Osteoblast (primary cell): ENCODE data around the gene TM4SF18. TPM values are rescaled to one million over a fixed set of nuclear protein-coding genes. Genes with fewer than 3 reads are reported as not detected.
A peak's percentile ranks its signal among the peaks of the same experiment; 100 is the strongest.
"Not testable (repeated sequence)": the region's sequence is repeated elsewhere in the genome, so short reads cannot be mapped to it uniquely, and the experiment has no call there.

Experiments used
- DNase-seq: peaks from one replicate; pipeline ENCODE4 v3.0.0; 2011; ENCODE audit warnings: low spot score, mixed read lengths; ENCODE audit not compliant: insufficient read length; ENCODE audit errors: missing footprints
- H2AFZ ChIP-seq: 2 replicates; pipeline ENCODE4 v1.6.0; 2011; ENCODE audit warnings: mild to moderate bottlenecking, low read length
- H3K27ac ChIP-seq: 2 replicates; pipeline ENCODE4 v1.5.1; 2011; ENCODE audit warnings: mild to moderate bottlenecking, low read depth, low read length, moderate library complexity
- H3K27me3 ChIP-seq: 2 replicates; pipeline ENCODE4 v1.6.0; 2012; ENCODE audit warnings: mild to moderate bottlenecking, control low read depth, inconsistent platforms, low read length, moderate library complexity; ENCODE audit not compliant: insufficient read depth
- H3K36me3 ChIP-seq: 2 replicates; pipeline ENCODE4 v1.5.1; 2011; ENCODE audit warnings: mild to moderate bottlenecking, low read length, control low read depth, moderate library complexity; ENCODE audit not compliant: insufficient read depth
- H3K4me1 ChIP-seq: 2 replicates; pipeline ENCODE4 v1.5.1; 2011; ENCODE audit warnings: mild to moderate bottlenecking, low read length, control low read depth, moderate library complexity; ENCODE audit not compliant: insufficient read depth
- H3K4me2 ChIP-seq: 2 replicates; pipeline ENCODE4 v1.6.0; 2011; ENCODE audit warnings: mild to moderate bottlenecking, low read length; ENCODE audit not compliant: insufficient read depth
- H3K4me3 ChIP-seq: fragments of 200-600 bp; sonication (generic); 3 replicates; pipeline ENCODE4 v1.5.1; 2012; ENCODE audit warnings: mild to moderate bottlenecking, low read length, inconsistent platforms; ENCODE audit not compliant: insufficient read depth
- H3K79me2 ChIP-seq: 2 replicates; pipeline ENCODE4 v1.6.0; 2012; ENCODE audit warnings: mild to moderate bottlenecking, low read length, control low read depth, inconsistent platforms; ENCODE audit not compliant: insufficient read depth
- H3K9me3 ChIP-seq: 2 replicates; pipeline ENCODE4 v1.5.1; 2011; ENCODE audit warnings: low read depth, low read length, control low read depth
- H4K20me1 ChIP-seq: 2 replicates; pipeline ENCODE4 v1.6.0; 2012; ENCODE audit warnings: mild to moderate bottlenecking, low read length, control low read depth; ENCODE audit not compliant: insufficient read depth
- CTCF ChIP-seq: IDR thresholded peaks from 2 replicates; pipeline ENCODE4 v1.5.1; 2011; ENCODE audit warnings: mild to moderate bottlenecking, low read depth, low read length, moderate library complexity; ENCODE audit errors: extremely low read depth
- total RNA-seq: library from RNA; depleted of rRNA; stranded (reverse); fragments of >200 nt; gene quantifications from 2 replicates; pipeline ENCODE4 v1.2.3, GENCODE V29; 2012

Gene TM4SF18
- total RNA-seq, result 0.29 TPM in 1 of 2 replicates, not detected in the other

- Histone ChIP-seq H3K27ac (no peak within 1 kb of the TSS), H3K4me3 (no peak within 1 kb of the TSS), H4K20me1 (no peaks in the 10 kb centered on the region), H3K9me3 (no peaks in the 10 kb centered on the region), H3K36me3 (no peaks in the 10 kb centered on the region), H2AFZ (peak within 1 kb of the TSS; percentile 36), H3K79me2 (no peaks in the 10 kb centered on the region), H3K4me1 (peaks cover 16% of the 10 kb centered on the region), H3K4me2 (peak within 1 kb of the TSS; percentile 15), H3K27me3 (no peaks in the 10 kb centered on the region)
- no peak for DNase-seq
- TF ChIP-seq CTCF, result no peak
Observed at GRCh38 chr3:149333176-149333859, at the start of gene TM4SF18. TSS of gene TM4SF18 (minus strand) at chr3:149333636. CDS start at chr3:149333382, 254 bp downstream.

- Histone ChIP-seq H3K36me3 (no peaks in the 10 kb centered on the region), H3K79me2 (peaks cover 3% of the 10 kb centered on the region), H3K4me3 (no peak overlapping the region), H4K20me1 (no peaks in the 10 kb centered on the region), H3K27ac (peak overlapping the region; percentile 94), H3K4me2 (peak overlapping the region; percentile 54), H3K9me3 (no peaks in the 10 kb centered on the region), H2AFZ (no peak overlapping the region), H3K4me1 (peaks cover 59% of the 10 kb centered on the region), H3K27me3 (no peaks in the 10 kb centered on the region)
- no peak for TF ChIP-seq CTCF
- no peak for DNase-seq
Observed at GRCh38 chr3:149382518-149382917, 49.1 kb upstream of the TM4SF18 start.

GRCh38 chr3:149382101-149382467 is 48.6 kb upstream of the TM4SF18 start:
- H3K9me3 ChIP-seq, result no peaks in the 10 kb centered on the region
- peak; percentile 96 for DNase-seq
- no peaks in the 10 kb centered on the region for H3K27me3 ChIP-seq
- H3K27ac ChIP-seq, result peak overlapping the region; percentile 94
- H3K4me3 ChIP-seq, result no peak overlapping the region
- H3K79me2 ChIP-seq, result peaks cover 5% of the 10 kb centered on the region
- peaks cover 55% of the 10 kb centered on the region for H3K4me1 ChIP-seq
- no peaks in the 10 kb centered on the region for H3K36me3 ChIP-seq
- no peak overlapping the region for H2AFZ ChIP-seq
- no peaks in the 10 kb centered on the region for H4K20me1 ChIP-seq
- TF ChIP-seq CTCF, result no peak
- H3K4me2 ChIP-seq, result peak overlapping the region; percentile 54

- H3K27ac ChIP-seq, result peak overlapping the region; percentile 94
- no peak overlapping the region for H2AFZ ChIP-seq
- no peak overlapping the region for H3K4me3 ChIP-seq
- peaks cover 11% of the 10 kb centered on the region for H3K79me2 ChIP-seq
- no peaks in the 10 kb centered on the region for H4K20me1 ChIP-seq
- no peaks in the 10 kb centered on the region for H3K36me3 ChIP-seq
- peaks cover 50% of the 10 kb centered on the region for H3K4me1 ChIP-seq
- H3K27me3 ChIP-seq, result no peaks in the 10 kb centered on the region
- no peak for TF ChIP-seq CTCF
- no peaks in the 10 kb centered on the region for H3K9me3 ChIP-seq
- DNase-seq, result no peak
- H3K4me2 ChIP-seq, result peak overlapping the region; percentile 54
Observed at GRCh38 chr3:149381173-149382100, 48.0 kb upstream of the TM4SF18 start.

GRCh38 chr3:149380220-149380619 is 46.8 kb upstream of the TM4SF18 start:
- not testable (repeated sequence) for H3K27ac ChIP-seq, H3K4me2 ChIP-seq, H3K27me3 ChIP-seq, H3K36me3 ChIP-seq, H2AFZ ChIP-seq, H4K20me1 ChIP-seq, H3K9me3 ChIP-seq, H3K4me3 ChIP-seq, DNase-seq
- H3K79me2 ChIP-seq, result peaks cover 21% of the 10 kb centered on the region
- H3K4me1 ChIP-seq, result peaks cover 46% of the 10 kb centered on the region
